Activated CD4-positive, alpha-beta T cell treated with anti-CD3 and anti-CD28 coated beads, Interleukin-2, amount 10 ng/mL, durations not matched to agents 7 days and 5 days (primary cell): ENCODE measurements around the gene ITFG1. TPM values are rescaled to one million over a fixed set of nuclear protein-coding genes. Genes with fewer than 3 reads are reported as not detected.
"Not testable (repeated sequence)": the region's sequence is repeated elsewhere in the genome, so short reads cannot be mapped to it uniquely, and the experiment has no call there.

Experiments used
- CTCF ChIA-PET: fragments of 350-600 bp; sonication (Branson Sonifier 250); formaldehyde crosslinking; loops from one replicate; lab custom pipeline; 2021; ENCODE audit warnings: antibody characterized with exemption; lab: Charles Lee
- POLR2A ChIA-PET: fragments of 350-600 bp; sonication (Branson Sonifier 250); formaldehyde crosslinking; loops from one replicate; lab custom pipeline; 2021; ENCODE audit warnings: antibody characterized with exemption; lab: Charles Lee
- DNase-seq: peaks from one replicate; pipeline ENCODE4 v3.0.0-alpha.2; 2020
- H3K27ac Mint-ChIP-seq: one replicate; pipeline ENCODE4 v1.8.0; 2021; ENCODE audit warnings: mild to moderate bottlenecking, moderate library complexity, mixed read lengths
- H3K27me3 Mint-ChIP-seq: one replicate; pipeline ENCODE4 v1.8.0; 2021; ENCODE audit warnings: mixed read lengths
- H3K36me3 Mint-ChIP-seq: one replicate; pipeline ENCODE4 v1.8.0; 2021; ENCODE audit warnings: low read depth, mixed read lengths
- H3K4me1 Mint-ChIP-seq: one replicate; pipeline ENCODE4 v1.8.0; 2021; ENCODE audit warnings: mixed read lengths
- H3K4me3 Mint-ChIP-seq: one replicate; pipeline ENCODE4 v1.8.0; 2021; ENCODE audit warnings: mild to moderate bottlenecking, moderate library complexity, mixed read lengths
- H3K9me3 Mint-ChIP-seq: one replicate; pipeline ENCODE4 v1.8.0; 2021; ENCODE audit warnings: mixed read lengths
- total RNA-seq, 2 experiments: library from RNA; stranded (reverse); gene quantifications; one replicate each; pipeline ENCODE4 v1.2.3, GENCODE V29; 2021

Gene ITFG1
- total RNA-seq, 2 experiments from 2014 or later = 26.7 to 34.7 TPM

- POLR2A ChIA-PET = no interaction called here
Measured at GRCh38 chr16:47488051-47488450, 27.2 kb upstream of the ITFG1 start.

GRCh38 chr16:47486856-47487255, 26.0 kb upstream of the ITFG1 start:
- CTCF ChIA-PET = no interaction called here
- H3K36me3 Mint-ChIP-seq = peaks cover 38% of the 10 kb centered on the region
- H3K4me1 Mint-ChIP-seq = peaks cover 5% of the 10 kb centered on the region
- POLR2A ChIA-PET = no interaction called here
- no peak overlapping the region for H3K27ac Mint-ChIP-seq
- H3K27me3 Mint-ChIP-seq = no peaks in the 10 kb centered on the region
- no peak overlapping the region for H3K4me3 Mint-ChIP-seq
- no peak for DNase-seq
- peaks cover 32% of the 10 kb centered on the region for H3K9me3 Mint-ChIP-seq

More at GRCh38 chr16:47488051-47488450, 27.2 kb upstream of the ITFG1 start:
- Mint-ChIP-seq H3K36me3 (peaks cover 44% of the 10 kb centered on the region), H3K4me3 (no peak overlapping the region), H3K27me3 (no peaks in the 10 kb centered on the region), H3K4me1 (peaks cover 9% of the 10 kb centered on the region), H3K9me3 (peaks cover 37% of the 10 kb centered on the region), H3K27ac (no peak overlapping the region)
- CTCF ChIA-PET = interaction anchor here (0.9 kb wide), 1 partner anchor 19 kb away, joined by 5 read pairs; no protein-coding TSS in a partner anchor
- DNase-seq = no peak

GRCh38 chr16:47483616-47484015, 22.8 kb upstream of the ITFG1 start:
- DNase-seq = no peak
- Mint-ChIP-seq H3K27ac (no peak overlapping the region), H3K9me3 (peaks cover 13% of the 10 kb centered on the region), H3K27me3 (no peaks in the 10 kb centered on the region), H3K4me1 (peaks cover 5% of the 10 kb centered on the region), H3K4me3 (no peak overlapping the region), H3K36me3 (peaks cover 22% of the 10 kb centered on the region)
- ChIA-PET CTCF (no interaction called here), POLR2A (no interaction called here)

GRCh38 chr16:47481698-47482374, 21.0 kb upstream of the ITFG1 start:
- H3K27me3 Mint-ChIP-seq = no peaks in the 10 kb centered on the region
- H3K4me1 Mint-ChIP-seq = peaks cover 5% of the 10 kb centered on the region
- H3K9me3 Mint-ChIP-seq = peaks cover 3% of the 10 kb centered on the region
- ChIA-PET POLR2A (no interaction called here), CTCF (no interaction called here)
- no peak for DNase-seq
- H3K27ac Mint-ChIP-seq = no peak overlapping the region
- H3K36me3 Mint-ChIP-seq = peaks cover 8% of the 10 kb centered on the region
- H3K4me3 Mint-ChIP-seq = no peak overlapping the region

GRCh38 chr16:47480410-47480809, 19.5 kb upstream of the ITFG1 start:
- no peak overlapping the region for H3K4me3 Mint-ChIP-seq
- CTCF ChIA-PET = interaction anchor here (2.1 kb wide), 1 partner anchor 12 kb away, joined by 6 read pairs; no protein-coding TSS in a partner anchor
- no peaks in the 10 kb centered on the region for H3K9me3 Mint-ChIP-seq
- DNase-seq = no peak
- H3K4me1 Mint-ChIP-seq = peaks cover 5% of the 10 kb centered on the region
- H3K36me3 Mint-ChIP-seq = peaks cover 4% of the 10 kb centered on the region
- H3K27ac Mint-ChIP-seq = no peak overlapping the region
- POLR2A ChIA-PET = no interaction called here
- H3K27me3 Mint-ChIP-seq = no peaks in the 10 kb centered on the region

- ChIA-PET CTCF (interaction anchor here (1.0 kb wide), 1 partner anchor 17 kb away, joined by 3 read pairs; the partner anchor contains the start of genes ITFG1 and PHKB), POLR2A (no interaction called here)
- H3K9me3 Mint-ChIP-seq = no peaks in the 10 kb centered on the region
- no peak overlapping the region for H3K27ac Mint-ChIP-seq
- H3K27me3 Mint-ChIP-seq = no peaks in the 10 kb centered on the region
- DNase-seq = no peak
- no peaks in the 10 kb centered on the region for H3K4me1 Mint-ChIP-seq
- H3K36me3 Mint-ChIP-seq = peaks cover 3% of the 10 kb centered on the region
- H3K4me3 Mint-ChIP-seq = no peak overlapping the region
Measured at GRCh38 chr16:47477679-47478078, 16.8 kb upstream of the ITFG1 start.

- CTCF ChIA-PET = interaction anchor here (1.0 kb wide), 1 partner anchor 16 kb away, joined by 3 read pairs; the partner anchor contains the start of genes ITFG1 and PHKB
- Mint-ChIP-seq H3K27me3 (no peaks in the 10 kb centered on the region), H3K27ac (no peak overlapping the region), H3K36me3 (peaks cover 3% of the 10 kb centered on the region), H3K4me1 (no peaks in the 10 kb centered on the region), H3K4me3 (no peak overlapping the region), H3K9me3 (no peaks in the 10 kb centered on the region)
- POLR2A ChIA-PET = no interaction called here
- no peak for DNase-seq
Measured at GRCh38 chr16:47476654-47477345, 15.9 kb upstream of the ITFG1 start.

DNA sequence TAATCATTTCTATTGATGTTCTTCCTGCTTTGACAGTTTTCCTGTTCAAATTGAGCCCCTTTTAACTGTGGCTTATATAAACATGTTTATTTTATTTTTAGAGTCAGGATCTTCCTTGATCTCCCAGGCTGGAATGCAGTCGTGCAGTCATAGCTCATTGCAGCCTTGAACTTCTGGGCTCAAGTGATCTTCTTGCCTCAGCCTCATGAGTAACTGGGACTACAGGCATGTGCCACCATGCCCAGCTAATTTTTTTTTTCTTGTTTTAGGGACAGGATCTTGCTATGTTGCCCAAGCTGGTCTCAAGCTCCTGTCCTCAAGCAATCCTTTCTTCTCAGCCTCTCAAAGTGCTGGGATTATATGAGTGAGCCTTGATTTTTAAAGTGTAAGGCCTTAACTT, 14.9 kb upstream of the ITFG1 start:
- Mint-ChIP-seq H3K4me3 (no peak overlapping the region), H3K4me1 (no peaks in the 10 kb centered on the region), H3K27me3 (no peaks in the 10 kb centered on the region), H3K27ac (no peak overlapping the region), H3K36me3 (peaks cover 7% of the 10 kb centered on the region), H3K9me3 (no peaks in the 10 kb centered on the region)
- POLR2A ChIA-PET = no interaction called here
- DNase-seq = no peak
- CTCF ChIA-PET = no interaction called here

DNA sequence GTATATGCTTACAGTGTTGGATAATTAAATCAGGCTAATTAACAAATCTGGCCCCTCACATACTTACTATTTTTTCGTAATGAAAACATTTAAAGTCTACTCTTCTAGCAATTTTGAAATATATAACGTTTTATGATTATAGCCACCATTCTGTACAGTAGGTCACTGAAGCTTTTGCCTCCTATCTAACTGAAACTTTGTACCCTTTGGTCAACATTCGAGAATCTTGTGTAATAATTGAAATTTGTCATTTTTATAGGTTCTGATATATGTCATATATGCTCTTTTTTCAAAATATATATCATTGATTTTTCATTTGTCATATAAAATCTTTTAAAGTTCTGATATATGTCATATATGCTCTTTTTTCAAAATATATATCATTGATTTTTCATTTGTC, 12.9 kb upstream of the ITFG1 start:
- Mint-ChIP-seq H3K36me3 (peaks cover 8% of the 10 kb centered on the region), H3K4me3 (no peak overlapping the region), H3K9me3 (no peaks in the 10 kb centered on the region), H3K27ac (no peak overlapping the region), H3K27me3 (no peaks in the 10 kb centered on the region), H3K4me1 (no peaks in the 10 kb centered on the region)
- ChIA-PET CTCF (no interaction called here), POLR2A (no interaction called here)
- DNase-seq = no peak

- POLR2A ChIA-PET, H3K27ac Mint-ChIP-seq: not testable (repeated sequence)
Measured at GRCh38 chr16:47473004-47473403, 12.1 kb upstream of the ITFG1 start.

GRCh38 chr16:47470810-47471209, 9.9 kb upstream of the ITFG1 start:
- Mint-ChIP-seq H3K4me1 (peaks cover 2% of the 10 kb centered on the region), H3K36me3 (peaks cover 13% of the 10 kb centered on the region), H3K27me3 (no peaks in the 10 kb centered on the region), H3K4me3 (no peak overlapping the region), H3K9me3 (no peaks in the 10 kb centered on the region), H3K27ac (no peak overlapping the region)
- no peak for DNase-seq
- CTCF ChIA-PET = interaction anchor here (0.6 kb wide), 1 partner anchor 204 kb away, joined by 3 read pairs; no protein-coding TSS in a partner anchor
- POLR2A ChIA-PET = no interaction called here

More at GRCh38 chr16:47473004-47473403, 12.1 kb upstream of the ITFG1 start:
- H3K9me3 Mint-ChIP-seq, DNase-seq, H3K4me1 Mint-ChIP-seq, H3K27me3 Mint-ChIP-seq, CTCF ChIA-PET, H3K4me3 Mint-ChIP-seq: not testable (repeated sequence)
- peaks cover 11% of the 10 kb centered on the region for H3K36me3 Mint-ChIP-seq

DNA sequence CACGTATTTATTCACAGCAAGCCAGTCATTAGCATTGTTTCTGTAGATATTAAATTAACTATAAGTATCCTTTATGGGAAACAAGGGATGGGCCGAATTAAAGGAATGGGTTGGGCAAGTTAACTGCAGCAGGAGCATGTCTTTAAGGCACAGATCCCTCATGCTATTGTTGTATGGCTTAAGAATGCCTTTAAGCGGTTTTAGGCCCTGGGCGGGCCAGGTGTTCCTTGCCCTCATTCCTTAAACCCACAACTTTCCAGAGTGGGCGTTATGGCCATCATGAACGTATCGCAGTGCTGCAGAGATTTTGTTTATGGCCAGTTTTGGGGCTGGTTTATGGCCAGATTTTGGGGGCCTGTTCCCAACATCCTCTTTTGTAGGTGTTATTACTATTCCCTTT, 9.3 kb upstream of the ITFG1 start:
- no peak for DNase-seq
- peaks cover 5% of the 10 kb centered on the region for H3K4me1 Mint-ChIP-seq
- no peak overlapping the region for H3K27ac Mint-ChIP-seq
- H3K27me3 Mint-ChIP-seq = no peaks in the 10 kb centered on the region
- H3K36me3 Mint-ChIP-seq = peaks cover 13% of the 10 kb centered on the region
- no peak overlapping the region for H3K4me3 Mint-ChIP-seq
- CTCF ChIA-PET = no interaction called here
- POLR2A ChIA-PET = no interaction called here
- H3K9me3 Mint-ChIP-seq = no peaks in the 10 kb centered on the region

- H3K36me3 Mint-ChIP-seq = peaks cover 13% of the 10 kb centered on the region
- ChIA-PET CTCF (interaction anchor here (1.0 to 1.2 kb wide), 2 partner anchors 9 to 10 kb away, joined by 3 to 6 read pairs; no protein-coding TSS in a partner anchor), POLR2A (no interaction called here)
- H3K4me1 Mint-ChIP-seq = peaks cover 8% of the 10 kb centered on the region
- no peak overlapping the region for H3K4me3 Mint-ChIP-seq
- no peaks in the 10 kb centered on the region for H3K9me3 Mint-ChIP-seq
- no peak overlapping the region for H3K27ac Mint-ChIP-seq
- no peak for DNase-seq
- H3K27me3 Mint-ChIP-seq = no peaks in the 10 kb centered on the region
Measured at GRCh38 chr16:47469227-47469626, 8.4 kb upstream of the ITFG1 start.
